GM21367 (cell line): ENCODE results near the gene KCTD7.
A peak's percentile ranks its signal among the peaks of the same experiment; 100 is the strongest.
"Not testable (repeated sequence)": the region's sequence is repeated elsewhere in the genome, so short reads cannot be mapped to it uniquely, and the experiment has no call there.

Experiments used
- ATAC-seq: cut with Tn5 transposase; IDR thresholded peaks from one replicate; pipeline ENCODE4 v1.9.1; 2021; ENCODE audit not compliant: unreplicated experiment

Gene KCTD7

GRCh38 chr7:66653719-66654274 lies 25.1 kb downstream of the KCTD7 start:
- not testable (repeated sequence) for ATAC-seq

GRCh38 chr7:66654275-66655112 lies 25.8 kb downstream of the KCTD7 start:
- peak; percentile 87 for ATAC-seq

GRCh38 chr7:66655113-66655806 lies 26.6 kb downstream of the KCTD7 start:
- peak; percentile 12 for ATAC-seq

GRCh38 chr7:66655826-66656485 lies 27.3 kb downstream of the KCTD7 start:
- ATAC-seq, result not testable (repeated sequence)

- ATAC-seq, result no peak
Observed at GRCh38 chr7:66657798-66658197, 29.1 kb downstream of the KCTD7 start.

GRCh38 chr7:66662646-66663264 lies 34.1 kb downstream of the KCTD7 start:
- no peak for ATAC-seq

GRCh38 chr7:66664590-66665293 lies 36.1 kb downstream of the KCTD7 start:
- no peak for ATAC-seq

- no peak for ATAC-seq
Observed at GRCh38 chr7:66666313-66666952, 37.8 kb downstream of the KCTD7 start.

- ATAC-seq, result no peak
Observed at GRCh38 chr7:66667023-66667728, 38.5 kb downstream of the KCTD7 start.

GRCh38 chr7:66668112-66668511 lies 39.4 kb downstream of the KCTD7 start:
- no peak for ATAC-seq

GRCh38 chr7:66668677-66669076 lies 40.0 kb downstream of the KCTD7 start:
- ATAC-seq, result no peak

- ATAC-seq, result no peak
Observed at GRCh38 chr7:66669088-66669487, 40.4 kb downstream of the KCTD7 start.

GRCh38 chr7:66669496-66669895 lies 40.8 kb downstream of the KCTD7 start:
- ATAC-seq, result no peak

GRCh38 chr7:66671034-66671433 lies 42.4 kb downstream of the KCTD7 start:
- no peak for ATAC-seq

GRCh38 chr7:66671486-66671885 lies 42.8 kb downstream of the KCTD7 start:
- ATAC-seq, result not testable (repeated sequence)

- not testable (repeated sequence) for ATAC-seq
Observed at GRCh38 chr7:66672432-66673123, 43.9 kb downstream of the KCTD7 start.

- ATAC-seq, result not testable (repeated sequence)
Observed at GRCh38 chr7:66673124-66673640, 44.5 kb downstream of the KCTD7 start.

GRCh38 chr7:66679633-66680244 lies 51.1 kb downstream of the KCTD7 start:
- no peak for ATAC-seq
